NCI-H69 (cell line): ENCODE results near the gene ESPL1.

ENCODE experiments used
- DNase-seq: peaks from one replicate; lab custom pipeline; 2025; lab: John Stamatoyannopoulos, UW

The ESPL1 gene

GRCh38 chr12:53267999-53268629, at the start of gene ESPL1:
Gene ESPL1 (plus strand): TSS chr12:53268299. CDS start chr12:53268767, 468 bp downstream.
- DNase-seq, result peak; percentile 91

GRCh38 chr12:53218551-53219291, 49.4 kb upstream of the ESPL1 start:
- no peak for DNase-seq

- DNase-seq, result no peak
Observed at GRCh38 chr12:53219292-53219955, 48.7 kb upstream of the ESPL1 start.

- DNase-seq, result peak; percentile 79
Observed at GRCh38 chr12:53219956-53220693, 48.0 kb upstream of the ESPL1 start.

GRCh38 chr12:53220694-53221202, 47.4 kb upstream of the ESPL1 start:
- peak; percentile 97 for DNase-seq

- peak; percentile 79 for DNase-seq
Observed at GRCh38 chr12:53221203-53222080, 46.7 kb upstream of the ESPL1 start.

GRCh38 chr12:53222170-53222721, 45.9 kb upstream of the ESPL1 start:
- DNase-seq, result peak; percentile 37

GRCh38 chr12:53222806-53223261, 45.3 kb upstream of the ESPL1 start:
- peak; percentile 37 for DNase-seq

- peak; percentile 23 for DNase-seq
Observed at GRCh38 chr12:53223389-53224060, 44.6 kb upstream of the ESPL1 start.

- DNase-seq, result peak; percentile 74
Observed at GRCh38 chr12:53224061-53224896, 43.8 kb upstream of the ESPL1 start.

- no peak for DNase-seq
Observed at GRCh38 chr12:53224897-53225634, 43.0 kb upstream of the ESPL1 start.

GRCh38 chr12:53225635-53226424, 42.3 kb upstream of the ESPL1 start:
- DNase-seq, result no peak

GRCh38 chr12:53226815-53227214, 41.3 kb upstream of the ESPL1 start:
- no peak for DNase-seq

- no peak for DNase-seq
Observed at GRCh38 chr12:53227341-53227740, 40.8 kb upstream of the ESPL1 start.

GRCh38 chr12:53227836-53228235, 40.3 kb upstream of the ESPL1 start:
- no peak for DNase-seq

- DNase-seq, result no peak
Observed at GRCh38 chr12:53229454-53229853, 38.6 kb upstream of the ESPL1 start.

- DNase-seq, result peak; percentile 39
Observed at GRCh38 chr12:53230108-53230845, 37.8 kb upstream of the ESPL1 start.
